H9 (cell line): Measurements from ENCODE around the gene SERPINA9. TPM values are rescaled to one million over a fixed set of nuclear protein-coding genes. Genes with fewer than 3 reads are reported as not detected.

Experiments
- DNase-seq: peaks from one replicate; pipeline ENCODE4 v3.0.0-alpha.2; 2017
- H2AFZ ChIP-seq: one replicate; pipeline ENCODE4 v1.6.1; 2013; ENCODE audit warnings: mild to moderate bottlenecking, low read length, control low read depth, moderate library complexity
- H2AK5ac ChIP-seq: 2 replicates; pipeline ENCODE4 v1.6.1; 2013; ENCODE audit warnings: low read length, control low read depth, mixed read lengths; ENCODE audit not compliant: insufficient read length
- H2BK120ac ChIP-seq: one replicate; pipeline ENCODE4 v1.6.1; 2013; ENCODE audit warnings: low read depth, mild to moderate bottlenecking, low read length, control low read depth, inconsistent platforms; ENCODE audit not compliant: poor library complexity, severe bottlenecking
- H2BK12ac ChIP-seq: 2 replicates; pipeline ENCODE4 v1.6.1; 2013; ENCODE audit warnings: low read length, control low read depth, mixed read lengths, low read depth; ENCODE audit not compliant: insufficient read length
- H2BK15ac ChIP-seq: 2 replicates; pipeline ENCODE4 v1.6.1; 2013; ENCODE audit warnings: low read depth, low read length, control low read depth
- H2BK20ac ChIP-seq: one replicate; pipeline ENCODE4 v1.6.1; 2013; ENCODE audit warnings: low read depth, mild to moderate bottlenecking, low read length, control low read depth, inconsistent platforms; ENCODE audit not compliant: poor library complexity, severe bottlenecking
- H2BK5ac ChIP-seq: 2 replicates; pipeline ENCODE4 v1.6.1; 2013; ENCODE audit warnings: low read length, control low read depth, mixed read lengths; ENCODE audit not compliant: insufficient read length
- H3K14ac ChIP-seq: 2 replicates; pipeline ENCODE4 v1.6.1; 2013; ENCODE audit warnings: low read length, control low read depth; ENCODE audit not compliant: insufficient read depth
- H3K18ac ChIP-seq: 2 replicates; pipeline ENCODE4 v1.6.1; 2013; ENCODE audit warnings: low read depth, mild to moderate bottlenecking, mixed read lengths, low read length, control low read depth; ENCODE audit not compliant: insufficient read length
- H3K23ac ChIP-seq: 2 replicates; pipeline ENCODE4 v1.6.1; 2013; ENCODE audit warnings: low read length, control low read depth, mixed read lengths, low read depth; ENCODE audit not compliant: insufficient read length
- H3K23me2 ChIP-seq: 2 replicates; pipeline ENCODE4 v1.6.1; 2013; ENCODE audit warnings: low read depth, mild to moderate bottlenecking, mixed read lengths, low read length, control low read depth; ENCODE audit not compliant: insufficient read length, poor library complexity, severe bottlenecking
- H3K27ac ChIP-seq: 2 replicates; pipeline ENCODE4 v1.5.1; 2013; ENCODE audit warnings: low read length, control low read depth, mixed read lengths, low read depth; ENCODE audit not compliant: insufficient read length
- H3K27me3 ChIP-seq: 2 replicates; pipeline ENCODE4 v1.6.1; 2013; ENCODE audit warnings: low read length, control low read depth, inconsistent platforms; ENCODE audit not compliant: insufficient read depth
- H3K4ac ChIP-seq: 2 replicates; pipeline ENCODE4 v1.6.1; 2013; ENCODE audit warnings: low read depth, mild to moderate bottlenecking, control low read depth, inconsistent platforms, low read length, moderate library complexity
- H3K4me1 ChIP-seq: 2 replicates; pipeline ENCODE4 v1.6.1; 2013; ENCODE audit warnings: low read length, control low read depth, inconsistent platforms; ENCODE audit not compliant: insufficient read depth
- H3K4me2 ChIP-seq: 2 replicates; pipeline ENCODE4 v1.6.1; 2013; ENCODE audit warnings: low read length, control low read depth, mixed read lengths; ENCODE audit not compliant: insufficient read length, insufficient read depth
- H3K56ac ChIP-seq: 2 replicates; pipeline ENCODE4 v1.6.1; 2013; ENCODE audit warnings: low read depth, mild to moderate bottlenecking, mixed read lengths, low read length, control low read depth; ENCODE audit not compliant: insufficient read length
- H3K79me1 ChIP-seq: 2 replicates; pipeline ENCODE4 v1.6.1; 2013; ENCODE audit warnings: low read depth, mild to moderate bottlenecking, moderate library complexity, low read length, control low read depth, inconsistent platforms; ENCODE audit not compliant: insufficient read depth, poor library complexity, severe bottlenecking
- H3K79me2 ChIP-seq: 2 replicates; pipeline ENCODE4 v1.6.1; 2013; ENCODE audit warnings: low read length, control low read depth, inconsistent platforms; ENCODE audit not compliant: insufficient read depth
- H3K9ac ChIP-seq: 2 replicates; pipeline ENCODE4 v1.6.1; 2013; ENCODE audit warnings: low read length, control low read depth, mixed read lengths; ENCODE audit not compliant: insufficient read length; ENCODE audit errors: extremely low read depth
- H3K9me3 ChIP-seq: one replicate; pipeline ENCODE4 v1.6.1; 2013; ENCODE audit warnings: low read depth, low read length, inconsistent platforms; ENCODE audit not compliant: control insufficient read depth
- H3T11ph ChIP-seq: one replicate; pipeline ENCODE4 v1.6.1; 2013; ENCODE audit warnings: mild to moderate bottlenecking, low read length, control low read depth, inconsistent platforms
- H4K20me1 ChIP-seq: one replicate; pipeline ENCODE4 v1.6.1; 2013; ENCODE audit not compliant: control insufficient read depth, insufficient read length, insufficient read depth
- H4K5ac ChIP-seq: 2 replicates; pipeline ENCODE4 v1.6.1; 2013; ENCODE audit warnings: low read depth, mild to moderate bottlenecking, mixed read lengths, low read length, control low read depth; ENCODE audit not compliant: insufficient read length
- H4K8ac ChIP-seq: replicated peaks from 2 replicates; pipeline ENCODE4 v1.6.1; 2013; ENCODE audit warnings: low read length, control low read depth, mixed read lengths, low read depth; ENCODE audit not compliant: insufficient read length
- H4K91ac ChIP-seq: 2 replicates; pipeline ENCODE4 v1.6.1; 2013; ENCODE audit warnings: low read depth, mild to moderate bottlenecking, moderate library complexity, mixed read lengths, low read length, control low read depth; ENCODE audit not compliant: insufficient read length
- H3K27ac Mint-ChIP-seq, 3 experiments: 2 replicates in 2 of 3; 3 replicates in 1 of 3; pipeline ENCODE4 v1.8.0; 2020 to 2021; ENCODE audit warnings: mixed read lengths in 3 of 3, mild to moderate bottlenecking in 1 of 3, moderate library complexity in 1 of 3
- H3K27me3 Mint-ChIP-seq: 2 replicates; pipeline ENCODE4 v1.8.0; 2021; ENCODE audit warnings: low read depth, mild to moderate bottlenecking, moderate library complexity, mixed read lengths
- H3K36me3 Mint-ChIP-seq, 3 experiments: 2 replicates in 2 of 3; 3 replicates in 1 of 3; pipeline ENCODE4 v1.8.0; 2020 to 2021; ENCODE audit warnings: low read depth in 3 of 3, mixed read lengths in 3 of 3; ENCODE audit not compliant: insufficient read depth in 1 of 3
- H3K4me1 Mint-ChIP-seq, 2 experiments: 2 replicates each; pipeline ENCODE4 v1.8.0; 2020; ENCODE audit warnings: mixed read lengths in 2 of 2
- H3K4me3 Mint-ChIP-seq, 2 experiments: 2 replicates in 1 of 2; 3 replicates in 1 of 2; pipeline ENCODE4 v1.8.0; 2020 to 2021; ENCODE audit warnings: mild to moderate bottlenecking in 2 of 2, mixed read lengths in 2 of 2, moderate library complexity in 1 of 2
- H3K9me3 Mint-ChIP-seq, 2 experiments: 2 replicates in 1 of 2; 3 replicates in 1 of 2; pipeline ENCODE4 v1.8.0; 2020; ENCODE audit warnings: mild to moderate bottlenecking in 2 of 2, mixed read lengths in 2 of 2, moderate library complexity in 1 of 2
- WGBS: extraction: QIAGEN DNeasy Blood & Tissue Kit; methylation state at CpG from one replicate; pipeline ENCODE4 v1.1.7; 2013; ENCODE audit warnings: missing lambda C conversion rate, low lambda C conversion rate, mixed read lengths; ENCODE audit not compliant: insufficient read length; ENCODE audit errors: extremely low coverage; 5-methylcytosine and 5-hydroxymethylcytosine counted together
- total RNA-seq: library from RNA; stranded (reverse); gene quantifications from 2 replicates; pipeline ENCODE4 v1.2.1, GENCODE V29; 2021
- TF ChIP-seq, protein P1 (sequence below): fragments of 200-600 bp; sonication (generic); conservative IDR thresholded peaks from 3 replicates; pipeline ENCODE4 v1.8.0; 2021; ENCODE audit warnings: antibody characterized with exemption, mild to moderate bottlenecking

SERPINA9 gene
- total RNA-seq, 1 experiment from 2014 or later: not detected

DNA sequence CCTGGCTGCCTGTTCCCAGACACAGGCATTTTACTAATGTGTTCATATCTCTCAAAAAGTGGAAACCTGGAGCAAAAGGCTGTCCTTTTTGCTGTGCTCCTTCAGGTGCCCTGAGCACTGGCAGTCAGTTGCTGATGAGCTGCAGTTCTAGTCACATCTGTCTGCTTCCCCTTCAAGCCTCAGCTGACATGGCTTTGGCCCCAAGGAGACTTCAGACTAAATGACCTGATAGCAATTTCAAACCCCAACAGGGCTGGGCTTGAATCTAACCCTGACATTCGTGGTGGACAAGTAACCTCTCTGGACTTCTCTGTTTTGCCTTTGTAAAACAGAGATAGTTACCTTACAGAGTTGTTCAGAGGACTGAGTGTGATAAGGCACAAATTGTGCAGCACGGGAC lies 5.7 kb downstream of the SERPINA9 start:
- peaks cover 0 to 3% (median 0%) of the 10 kb centered on the region in 3 experiments; a peak in 1 of 7 replicates for H3K36me3 Mint-ChIP-seq
- H3K27ac Mint-ChIP-seq: no peak overlapping the region
- no peaks in the 10 kb centered on the region; a peak in 1 of 4 replicates for H3K4me1 Mint-ChIP-seq
- Histone ChIP-seq H3K23me2 (no peaks in the 10 kb centered on the region), H3T11ph (no peak overlapping the region), H3K27me3 (no peaks in the 10 kb centered on the region; the same call in 1 of the 2 replicates), H3K23ac (no peak overlapping the region), H3K4ac (no peak overlapping the region), H3K9ac (no peak overlapping the region), H3K27ac (no peak overlapping the region), H3K18ac (no peak overlapping the region), H4K8ac (no peak overlapping the region), H3K4me2 (no peak overlapping the region), H3K56ac (no peak overlapping the region), H4K5ac (no peak overlapping the region), H3K79me1 (no peaks in the 10 kb centered on the region), H3K14ac (no peak overlapping the region), H4K91ac (no peak overlapping the region), H3K79me2 (no peaks in the 10 kb centered on the region), H2AK5ac (no peak overlapping the region), H3K9me3 (no peaks in the 10 kb centered on the region), H2BK120ac (no peak overlapping the region), H4K20me1 (no peaks in the 10 kb centered on the region), H2BK5ac (no peak overlapping the region), H2BK15ac (no peak overlapping the region), H2BK12ac (no peak overlapping the region), H3K4me1 (no peaks in the 10 kb centered on the region), H2AFZ (no peak overlapping the region), H2BK20ac (no peak overlapping the region)
- H3K27me3 Mint-ChIP-seq: peaks cover 17% of the 10 kb centered on the region
- peaks cover 7 to 8% of the 10 kb centered on the region in 2 experiments; a peak in 4 of 5 replicates for H3K9me3 Mint-ChIP-seq
- H3K4me3 Mint-ChIP-seq: no peak overlapping the region
- peak; percentile 3 for DNase-seq
- TF ChIP-seq, protein P1, sequence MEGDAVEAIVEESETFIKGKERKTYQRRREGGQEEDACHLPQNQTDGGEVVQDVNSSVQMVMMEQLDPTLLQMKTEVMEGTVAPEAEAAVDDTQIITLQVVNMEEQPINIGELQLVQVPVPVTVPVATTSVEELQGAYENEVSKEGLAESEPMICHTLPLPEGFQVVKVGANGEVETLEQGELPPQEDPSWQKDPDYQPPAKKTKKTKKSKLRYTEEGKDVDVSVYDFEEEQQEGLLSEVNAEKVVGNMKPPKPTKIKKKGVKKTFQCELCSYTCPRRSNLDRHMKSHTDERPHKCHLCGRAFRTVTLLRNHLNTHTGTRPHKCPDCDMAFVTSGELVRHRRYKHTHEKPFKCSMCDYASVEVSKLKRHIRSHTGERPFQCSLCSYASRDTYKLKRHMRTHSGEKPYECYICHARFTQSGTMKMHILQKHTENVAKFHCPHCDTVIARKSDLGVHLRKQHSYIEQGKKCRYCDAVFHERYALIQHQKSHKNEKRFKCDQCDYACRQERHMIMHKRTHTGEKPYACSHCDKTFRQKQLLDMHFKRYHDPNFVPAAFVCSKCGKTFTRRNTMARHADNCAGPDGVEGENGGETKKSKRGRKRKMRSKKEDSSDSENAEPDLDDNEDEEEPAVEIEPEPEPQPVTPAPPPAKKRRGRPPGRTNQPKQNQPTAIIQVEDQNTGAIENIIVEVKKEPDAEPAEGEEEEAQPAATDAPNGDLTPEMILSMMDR: no peak
- WGBS: no CpG with 5 or more reads among the region's 2 CpGs
